ENCODE results near the gene STX16. TPM values are rescaled to one million over a fixed set of nuclear protein-coding genes. Genes with fewer than 3 reads are reported as not detected.

Gene STX16
- total RNA-seq, 1 experiment from 2014 or later: 86.0 TPM

- DNase-seq: no peak
- intact Hi-C loops (cut with micrococcal nuclease; ENCODE audit: unreplicated experiment): no loop called here
- no peak for TF ChIP-seq CTCF (IDR thresholded peaks at IDR 0.05; ENCODE audit: unreplicated experiment)
- Mint-ChIP-seq H3K4me3 (ENCODE audit: low read depth, unreplicated experiment) (no peak overlapping the region), H3K9me3 (ENCODE audit: low read depth, unreplicated experiment) (no peaks in the 10 kb centered on the region), H3K36me3 (ENCODE audit: insufficient read depth, unreplicated experiment) (peaks cover 47% of the 10 kb centered on the region), H3K27ac (ENCODE audit: unreplicated experiment) (no peak overlapping the region), H3K27me3 (ENCODE audit: unreplicated experiment) (no peaks in the 10 kb centered on the region), H3K4me1 (ENCODE audit: low read depth, unreplicated experiment) (no peaks in the 10 kb centered on the region)
- CTCF ChIA-PET: no interaction called here
- no TSS peak for BruUV-seq (replicated peaks)
Measured at GRCh38 chr20:58675641-58676040, 24.6 kb downstream of the STX16 start.

GRCh38 chr20:58676161-58676560 lies 25.1 kb downstream of the STX16 start:
- Mint-ChIP-seq H3K4me1 (ENCODE audit: low read depth, unreplicated experiment) (no peaks in the 10 kb centered on the region), H3K36me3 (ENCODE audit: insufficient read depth, unreplicated experiment) (peaks cover 47% of the 10 kb centered on the region), H3K4me3 (ENCODE audit: low read depth, unreplicated experiment) (no peak overlapping the region), H3K27ac (ENCODE audit: unreplicated experiment) (no peak overlapping the region), H3K27me3 (ENCODE audit: unreplicated experiment) (no peaks in the 10 kb centered on the region), H3K9me3 (ENCODE audit: low read depth, unreplicated experiment) (no peaks in the 10 kb centered on the region)
- BruUV-seq (replicated peaks): no TSS peak
- intact Hi-C loops (cut with micrococcal nuclease; ENCODE audit: unreplicated experiment): no loop called here
- TF ChIP-seq CTCF (IDR thresholded peaks at IDR 0.05; ENCODE audit: unreplicated experiment): no peak
- DNase-seq: no peak
- CTCF ChIA-PET: no interaction called here

- no peaks in the 10 kb centered on the region for H3K4me1 Mint-ChIP-seq (ENCODE audit: low read depth, unreplicated experiment)
- H3K36me3 Mint-ChIP-seq (ENCODE audit: insufficient read depth, unreplicated experiment): peaks cover 42% of the 10 kb centered on the region
- CTCF ChIA-PET: no interaction called here
- DNase-seq: no peak
- H3K27me3 Mint-ChIP-seq (ENCODE audit: unreplicated experiment): no peaks in the 10 kb centered on the region
- intact Hi-C loops (cut with micrococcal nuclease; ENCODE audit: unreplicated experiment): no loop called here
- BruUV-seq (replicated peaks): no TSS peak
- H3K27ac Mint-ChIP-seq (ENCODE audit: unreplicated experiment): no peak overlapping the region
- TF ChIP-seq CTCF (IDR thresholded peaks at IDR 0.05; ENCODE audit: unreplicated experiment): no peak
- H3K4me3 Mint-ChIP-seq (ENCODE audit: low read depth, unreplicated experiment): no peak overlapping the region
- no peaks in the 10 kb centered on the region for H3K9me3 Mint-ChIP-seq (ENCODE audit: low read depth, unreplicated experiment)
Measured at GRCh38 chr20:58677079-58677604, 26.1 kb downstream of the STX16 start.

- CTCF ChIA-PET: no interaction called here
- intact Hi-C loops (cut with micrococcal nuclease; ENCODE audit: unreplicated experiment): no loop called here
- Mint-ChIP-seq H3K4me3 (ENCODE audit: low read depth, unreplicated experiment) (no peak overlapping the region), H3K4me1 (ENCODE audit: low read depth, unreplicated experiment) (no peaks in the 10 kb centered on the region), H3K27me3 (ENCODE audit: unreplicated experiment) (no peaks in the 10 kb centered on the region), H3K27ac (ENCODE audit: unreplicated experiment) (no peak overlapping the region), H3K9me3 (ENCODE audit: low read depth, unreplicated experiment) (no peaks in the 10 kb centered on the region), H3K36me3 (ENCODE audit: insufficient read depth, unreplicated experiment) (peaks cover 38% of the 10 kb centered on the region)
- DNase-seq: no peak
- BruUV-seq (replicated peaks): no TSS peak
- TF ChIP-seq CTCF (IDR thresholded peaks at IDR 0.05; ENCODE audit: unreplicated experiment): no peak
Measured at GRCh38 chr20:58677808-58678207, 26.7 kb downstream of the STX16 start.
